Mucosa of stomach (tissue), 1 donor: Measurements from ENCODE around the gene ALK.

Experiments
- H3K27me3 ChIP-seq: one replicate; pipeline ENCODE4 v1.7.0; 2013; ENCODE audit warnings: mild to moderate bottlenecking, low read length; ENCODE audit not compliant: control insufficient read depth, insufficient read depth
- H3K36me3 ChIP-seq: one replicate; pipeline ENCODE4 v1.7.0; 2013; ENCODE audit warnings: low read length; ENCODE audit not compliant: control insufficient read depth, insufficient read depth
- H3K4me1 ChIP-seq: one replicate; pipeline ENCODE4 v1.7.0; 2013; ENCODE audit warnings: mild to moderate bottlenecking, low read length; ENCODE audit not compliant: control insufficient read depth, insufficient read depth
- H3K4me3 ChIP-seq: one replicate; pipeline ENCODE4 v1.7.0; 2013; ENCODE audit warnings: low read length
- H3K9ac ChIP-seq: one replicate; pipeline ENCODE4 v1.7.0; 2013; ENCODE audit warnings: mild to moderate bottlenecking, low read length, moderate library complexity
- H3K9me3 ChIP-seq: one replicate; pipeline ENCODE4 v1.7.0; 2013; ENCODE audit warnings: mild to moderate bottlenecking, low read length, moderate library complexity; ENCODE audit not compliant: control insufficient read depth
- donor health status: Pancreatic carcinoma.

The ALK gene

GRCh38 chr2:29586919-29587318 lies 334.5 kb downstream of the ALK start:
- H3K4me3 ChIP-seq, result no peak overlapping the region
- no peaks in the 10 kb centered on the region for H3K9me3 ChIP-seq
- no peaks in the 10 kb centered on the region for H3K27me3 ChIP-seq
- H3K4me1 ChIP-seq, result peaks cover 4% of the 10 kb centered on the region
- H3K36me3 ChIP-seq, result no peaks in the 10 kb centered on the region
- no peak overlapping the region for H3K9ac ChIP-seq

- H3K9ac ChIP-seq, result no peak overlapping the region
- H3K36me3 ChIP-seq, result no peaks in the 10 kb centered on the region
- H3K4me3 ChIP-seq, result no peak overlapping the region
- no peaks in the 10 kb centered on the region for H3K27me3 ChIP-seq
- no peaks in the 10 kb centered on the region for H3K9me3 ChIP-seq
- H3K4me1 ChIP-seq, result peaks cover 7% of the 10 kb centered on the region
These were observed 337.7 kb downstream of the ALK start for GRCh38 chr2:29583548-29584156.

GRCh38 chr2:29583104-29583503 lies 338.3 kb downstream of the ALK start:
- H3K36me3 ChIP-seq, result no peaks in the 10 kb centered on the region
- H3K4me1 ChIP-seq, result peaks cover 7% of the 10 kb centered on the region
- H3K27me3 ChIP-seq, result no peaks in the 10 kb centered on the region
- no peak overlapping the region for H3K4me3 ChIP-seq
- H3K9ac ChIP-seq, result no peak overlapping the region
- no peaks in the 10 kb centered on the region for H3K9me3 ChIP-seq

GRCh38 chr2:29582062-29582461 lies 339.3 kb downstream of the ALK start:
- Histone ChIP-seq H3K4me3 (no peak overlapping the region), H3K9ac (no peak overlapping the region), H3K27me3 (no peaks in the 10 kb centered on the region), H3K36me3 (no peaks in the 10 kb centered on the region), H3K4me1 (peaks cover 7% of the 10 kb centered on the region), H3K9me3 (no peaks in the 10 kb centered on the region)

GRCh38 chr2:29580223-29580622 lies 341.2 kb downstream of the ALK start:
- Histone ChIP-seq H3K9me3 (no peaks in the 10 kb centered on the region), H3K4me3 (no peak overlapping the region), H3K36me3 (no peaks in the 10 kb centered on the region), H3K9ac (no peak overlapping the region), H3K4me1 (peaks cover 16% of the 10 kb centered on the region), H3K27me3 (no peaks in the 10 kb centered on the region)

- peaks cover 16% of the 10 kb centered on the region for H3K4me1 ChIP-seq
- no peaks in the 10 kb centered on the region for H3K9me3 ChIP-seq
- no peaks in the 10 kb centered on the region for H3K36me3 ChIP-seq
- H3K27me3 ChIP-seq, result no peaks in the 10 kb centered on the region
- no peak overlapping the region for H3K9ac ChIP-seq
- no peak overlapping the region for H3K4me3 ChIP-seq
These were observed 341.8 kb downstream of the ALK start for GRCh38 chr2:29579495-29580169.

- no peak overlapping the region for H3K9ac ChIP-seq
- no peaks in the 10 kb centered on the region for H3K36me3 ChIP-seq
- no peak overlapping the region for H3K4me3 ChIP-seq
- H3K4me1 ChIP-seq, result peaks cover 16% of the 10 kb centered on the region
- H3K27me3 ChIP-seq, result no peaks in the 10 kb centered on the region
- no peaks in the 10 kb centered on the region for H3K9me3 ChIP-seq
These were observed 343.2 kb downstream of the ALK start for GRCh38 chr2:29578084-29578598.

GRCh38 chr2:29576231-29576630 lies 345.2 kb downstream of the ALK start:
- H3K9me3 ChIP-seq, result no peaks in the 10 kb centered on the region
- peaks cover 9% of the 10 kb centered on the region for H3K4me1 ChIP-seq

GRCh38 chr2:29575370-29575890 lies 346.0 kb downstream of the ALK start:
- Histone ChIP-seq H3K27me3 (no peaks in the 10 kb centered on the region), H3K9me3 (no peaks in the 10 kb centered on the region), H3K9ac (no peak overlapping the region), H3K36me3 (no peaks in the 10 kb centered on the region), H3K4me3 (no peak overlapping the region), H3K4me1 (peaks cover 13% of the 10 kb centered on the region)

More at GRCh38 chr2:29576231-29576630, 345.2 kb downstream of the ALK start:
- Histone ChIP-seq H3K9ac (no peak overlapping the region), H3K36me3 (no peaks in the 10 kb centered on the region), H3K4me3 (no peak overlapping the region), H3K27me3 (no peaks in the 10 kb centered on the region)

- H3K9ac ChIP-seq, result no peak overlapping the region
- peaks cover 25% of the 10 kb centered on the region for H3K4me1 ChIP-seq
- no peaks in the 10 kb centered on the region for H3K27me3 ChIP-seq
- no peaks in the 10 kb centered on the region for H3K9me3 ChIP-seq
- H3K36me3 ChIP-seq, result no peaks in the 10 kb centered on the region
- no peak overlapping the region for H3K4me3 ChIP-seq
These were observed 347.8 kb downstream of the ALK start for GRCh38 chr2:29573612-29574011.

- Histone ChIP-seq H3K9me3 (no peaks in the 10 kb centered on the region), H3K9ac (no peak overlapping the region), H3K27me3 (no peaks in the 10 kb centered on the region), H3K4me1 (peaks cover 25% of the 10 kb centered on the region), H3K4me3 (no peak overlapping the region), H3K36me3 (no peaks in the 10 kb centered on the region)
These were observed 348.2 kb downstream of the ALK start for GRCh38 chr2:29573147-29573546.

- Histone ChIP-seq H3K4me3 (no peak overlapping the region), H3K27me3 (no peaks in the 10 kb centered on the region), H3K9me3 (no peaks in the 10 kb centered on the region), H3K9ac (no peak overlapping the region), H3K36me3 (no peaks in the 10 kb centered on the region), H3K4me1 (peaks cover 16% of the 10 kb centered on the region)
These were observed 350.8 kb downstream of the ALK start for GRCh38 chr2:29570539-29570938.
